SKM-1 (cell line): Measurements from ENCODE around the gene STOM.

Source experiments
- DNase-seq: peaks from one replicate; lab custom pipeline; 2025; ENCODE audit not compliant: unreplicated experiment; lab: John Stamatoyannopoulos, UW

Gene STOM

GRCh38 chr9:121289026-121289771, 80.9 kb downstream of the STOM start:
- peak; percentile 20 for DNase-seq
